ENCODE results near the gene ZBED6.

DNA sequence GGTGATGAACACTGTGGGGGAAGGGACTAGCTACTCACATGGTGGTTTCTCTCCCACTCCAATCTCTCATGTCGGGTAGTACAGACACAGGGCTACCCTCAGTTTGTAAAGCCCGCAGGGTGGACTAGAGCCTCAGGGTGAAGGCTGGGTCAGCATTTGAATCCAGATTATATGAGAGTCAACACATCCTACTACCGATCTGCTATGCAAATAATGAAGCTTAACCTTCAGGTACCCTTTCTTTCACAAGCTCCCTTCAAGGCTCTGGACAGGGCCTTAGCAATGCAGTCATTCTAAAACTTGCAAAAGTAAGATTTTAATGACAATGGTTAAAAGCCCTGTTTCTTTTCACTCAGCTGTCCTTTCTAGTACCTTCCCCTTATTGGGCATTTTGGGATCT is 5.5 kb upstream of the ZBED6 start:
- TF ChIP-seq POLR2A (IDR thresholded peaks at IDR 0.05; ENCODE audit: low read length) (no peak), GATA1 (IDR thresholded peaks at IDR 0.05; ENCODE audit: low read depth, low read length) (no peak)
